NCI-H345 (cell line): ENCODE data around the gene LYST.
"Not testable (repeated sequence)": the region's sequence is repeated elsewhere in the genome, so short reads cannot be mapped to it uniquely, and the experiment has no call there.

Source experiments
- DNase-seq: peaks from one replicate; lab custom pipeline; 2025; lab: John Stamatoyannopoulos, UW

LYST gene

GRCh38 chr1:235637756-235638534 is 228.8 kb downstream of the LYST start:
- no peak for DNase-seq

GRCh38 chr1:235635938-235636662 is 230.6 kb downstream of the LYST start:
- no peak for DNase-seq

GRCh38 chr1:235632506-235633401 is 234.0 kb downstream of the LYST start:
- no peak for DNase-seq

- no peak for DNase-seq
Measured at GRCh38 chr1:235631816-235632215, 234.9 kb downstream of the LYST start.

- DNase-seq = no peak
Measured at GRCh38 chr1:235628316-235629005, 238.2 kb downstream of the LYST start.

GRCh38 chr1:235625831-235626230 is 240.9 kb downstream of the LYST start:
- no peak for DNase-seq

GRCh38 chr1:235625340-235625739 is 241.4 kb downstream of the LYST start:
- DNase-seq = no peak

GRCh38 chr1:235624721-235625333 is 241.9 kb downstream of the LYST start:
- DNase-seq = no peak

- DNase-seq = no peak
Measured at GRCh38 chr1:235622936-235623779, 243.5 kb downstream of the LYST start.

- DNase-seq = not testable (repeated sequence)
Measured at GRCh38 chr1:235619149-235619548, 247.6 kb downstream of the LYST start.

GRCh38 chr1:235617808-235618207 is 248.9 kb downstream of the LYST start:
- no peak for DNase-seq

- DNase-seq = no peak
Measured at GRCh38 chr1:235617140-235617539, 249.6 kb downstream of the LYST start.

GRCh38 chr1:235614442-235614954 is 252.2 kb downstream of the LYST start:
- DNase-seq = no peak

- DNase-seq = no peak
Measured at GRCh38 chr1:235613602-235614001, 253.1 kb downstream of the LYST start.

GRCh38 chr1:235612761-235613160 is 253.9 kb downstream of the LYST start:
- no peak for DNase-seq
